ENCODE measurements around the gene BMF. TPM values are rescaled to one million over a fixed set of nuclear protein-coding genes. Genes with fewer than 3 reads are reported as not detected.
"Not testable (repeated sequence)": the region's sequence is repeated elsewhere in the genome, so short reads cannot be mapped to it uniquely, and the experiment has no call there.

BMF gene
- total RNA-seq, 1 donor from 2014 or later = 43.4 TPM

DNA sequence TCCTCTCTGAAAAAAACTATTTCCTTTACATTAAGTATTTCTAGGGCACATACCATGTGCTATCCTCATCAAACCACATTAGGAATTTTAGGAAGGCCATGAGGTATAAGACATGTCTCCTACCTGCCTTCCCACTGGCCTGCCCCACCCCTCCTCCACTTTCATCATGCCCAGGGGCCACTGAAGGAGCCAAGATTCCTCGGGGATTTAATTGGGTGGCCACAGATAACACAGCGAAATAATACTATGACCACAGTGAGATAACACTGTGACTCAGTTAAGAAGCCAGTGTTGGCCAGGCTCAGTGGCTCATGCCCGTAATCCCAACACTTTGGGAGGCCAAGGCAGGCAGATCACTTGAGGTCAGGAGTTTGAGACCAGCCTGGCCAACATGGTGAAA is 9.8 kb upstream of the BMF start:
- Histone ChIP-seq H3K27me3 (ENCODE audit: control insufficient read depth, insufficient read depth, low read length) (no peaks in the 10 kb centered on the region), H3K4me3 (ENCODE audit: low read depth, low read length) (no peak overlapping the region), H3K36me3 (ENCODE audit: control insufficient read depth, insufficient read depth, low read length) (no peaks in the 10 kb centered on the region)
- no peak for DNase-seq (ENCODE audit: low read depth)
- TF ChIP-seq, protein P1, sequence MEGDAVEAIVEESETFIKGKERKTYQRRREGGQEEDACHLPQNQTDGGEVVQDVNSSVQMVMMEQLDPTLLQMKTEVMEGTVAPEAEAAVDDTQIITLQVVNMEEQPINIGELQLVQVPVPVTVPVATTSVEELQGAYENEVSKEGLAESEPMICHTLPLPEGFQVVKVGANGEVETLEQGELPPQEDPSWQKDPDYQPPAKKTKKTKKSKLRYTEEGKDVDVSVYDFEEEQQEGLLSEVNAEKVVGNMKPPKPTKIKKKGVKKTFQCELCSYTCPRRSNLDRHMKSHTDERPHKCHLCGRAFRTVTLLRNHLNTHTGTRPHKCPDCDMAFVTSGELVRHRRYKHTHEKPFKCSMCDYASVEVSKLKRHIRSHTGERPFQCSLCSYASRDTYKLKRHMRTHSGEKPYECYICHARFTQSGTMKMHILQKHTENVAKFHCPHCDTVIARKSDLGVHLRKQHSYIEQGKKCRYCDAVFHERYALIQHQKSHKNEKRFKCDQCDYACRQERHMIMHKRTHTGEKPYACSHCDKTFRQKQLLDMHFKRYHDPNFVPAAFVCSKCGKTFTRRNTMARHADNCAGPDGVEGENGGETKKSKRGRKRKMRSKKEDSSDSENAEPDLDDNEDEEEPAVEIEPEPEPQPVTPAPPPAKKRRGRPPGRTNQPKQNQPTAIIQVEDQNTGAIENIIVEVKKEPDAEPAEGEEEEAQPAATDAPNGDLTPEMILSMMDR (IDR thresholded peaks at IDR 0.05; ENCODE audit: insufficient read depth, low read length, poor library complexity, severe bottlenecking) = no peak

GRCh38 chr15:40115670-40116093 is 7.0 kb upstream of the BMF start:
- no peaks in the 10 kb centered on the region for H3K27me3 ChIP-seq (ENCODE audit: control insufficient read depth, insufficient read depth, low read length)
- H3K36me3 ChIP-seq (ENCODE audit: control insufficient read depth, insufficient read depth, low read length) = no peaks in the 10 kb centered on the region
- DNase-seq (ENCODE audit: low read depth) = no peak
- TF ChIP-seq, protein P1 (IDR thresholded peaks at IDR 0.05; ENCODE audit: insufficient read depth, low read length, poor library complexity, severe bottlenecking) = no peak
- no peak overlapping the region for H3K4me3 ChIP-seq (ENCODE audit: low read depth, low read length)

GRCh38 chr15:40115106-40115505 is 6.4 kb upstream of the BMF start:
- H3K27me3 ChIP-seq (ENCODE audit: control insufficient read depth, insufficient read depth, low read length); H3K4me3 ChIP-seq (ENCODE audit: low read depth, low read length); DNase-seq (ENCODE audit: low read depth); H3K36me3 ChIP-seq (ENCODE audit: control insufficient read depth, insufficient read depth, low read length): not testable (repeated sequence)

GRCh38 chr15:40114218-40114617 is 5.5 kb upstream of the BMF start:
- Histone ChIP-seq H3K27me3 (ENCODE audit: control insufficient read depth, insufficient read depth, low read length) (no peaks in the 10 kb centered on the region), H3K36me3 (ENCODE audit: control insufficient read depth, insufficient read depth, low read length) (no peaks in the 10 kb centered on the region), H3K4me3 (ENCODE audit: low read depth, low read length) (no peak overlapping the region)
- DNase-seq (ENCODE audit: low read depth) = no peak
- TF ChIP-seq, protein P1 (IDR thresholded peaks at IDR 0.05; ENCODE audit: insufficient read depth, low read length, poor library complexity, severe bottlenecking) = no peak

- H3K36me3 ChIP-seq (ENCODE audit: control insufficient read depth, insufficient read depth, low read length) = no peaks in the 10 kb centered on the region
Observed at GRCh38 chr15:40112789-40113188, 4.1 kb upstream of the BMF start.

GRCh38 chr15:40111888-40112287 is 3.2 kb upstream of the BMF start:
- no peak overlapping the region for H3K4me3 ChIP-seq (ENCODE audit: low read depth, low read length)
- no peak for DNase-seq (ENCODE audit: low read depth)
- TF ChIP-seq, protein P1 (IDR thresholded peaks at IDR 0.05; ENCODE audit: insufficient read depth, low read length, poor library complexity, severe bottlenecking) = no peak
- no peaks in the 10 kb centered on the region for H3K36me3 ChIP-seq (ENCODE audit: control insufficient read depth, insufficient read depth, low read length)
- no peaks in the 10 kb centered on the region for H3K27me3 ChIP-seq (ENCODE audit: control insufficient read depth, insufficient read depth, low read length)

More at GRCh38 chr15:40112789-40113188, 4.1 kb upstream of the BMF start:
- TF ChIP-seq, protein P1 (IDR thresholded peaks at IDR 0.05; ENCODE audit: insufficient read depth, low read length, poor library complexity, severe bottlenecking) = no peak
- no peaks in the 10 kb centered on the region for H3K27me3 ChIP-seq (ENCODE audit: control insufficient read depth, insufficient read depth, low read length)
- no peak overlapping the region for H3K4me3 ChIP-seq (ENCODE audit: low read depth, low read length)
- DNase-seq (ENCODE audit: low read depth) = no peak
